Heart right ventricle (tissue), 16 donors: ENCODE measurements around the gene TTC24. TPM values are rescaled to one million over a fixed set of nuclear protein-coding genes. Genes with fewer than 3 reads are reported as not detected.

ENCODE experiments used
- ATAC-seq, 8 donors: fragments of 200-7000 bp; cut with Tn5 transposase; one replicate each; pipeline ENCODE4 v1.9.1; 2020; ENCODE audit warnings: mild to moderate bottlenecking in 8 of 8, moderate library complexity in 8 of 8, moderate number of reproducible peaks in 1 of 8
- DNase-seq, 2 donors: peaks; one replicate each; pipeline ENCODE4 v3.0.0-alpha.2; 2020
- H3K27ac ChIP-seq, 10 donors: fragments of 200-600 bp; sonication (generic) in 2 of 10; one replicate each; pipeline versions ENCODE4 v1.5.0 to v1.8.0; 2020 to 2022; ENCODE audit warnings: mild to moderate bottlenecking in 3 of 10
- H3K27me3 ChIP-seq, 7 donors: fragments of 200-600 bp; one replicate each; pipeline ENCODE4 v1.8.0; 2021 to 2022; ENCODE audit warnings: mild to moderate bottlenecking in 2 of 7
- H3K36me3 ChIP-seq, 9 donors: fragments of 200-600 bp; sonication (generic) in 1 of 9; one replicate each; pipeline versions ENCODE4 v1.5.0 to v1.8.0; 2020 to 2022; ENCODE audit warnings: mild to moderate bottlenecking in 2 of 9
- H3K4me1 ChIP-seq, 9 donors: fragments of 200-600 bp; sonication (generic) in 1 of 9; one replicate each; pipeline versions ENCODE4 v1.5.0 to v1.8.0; 2020 to 2022; ENCODE audit warnings: mild to moderate bottlenecking in 4 of 9
- H3K4me3 ChIP-seq, 10 donors: fragments of 200-600 bp; sonication (generic) in 2 of 10; one replicate each; pipeline versions ENCODE4 v1.5.0 to v1.8.0; 2020 to 2022; ENCODE audit warnings: mild to moderate bottlenecking in 7 of 10, moderate library complexity in 2 of 10
- H3K9me3 ChIP-seq, 11 donors: fragments of 200-600 bp in 10 of 11; sonication (generic) in 2 of 11; one replicate each; pipeline versions ENCODE4 v1.5.0 to v1.8.0; 2013 to 2022; ENCODE audit warnings: mild to moderate bottlenecking in 2 of 11, control low read depth in 1 of 11, moderate library complexity in 1 of 11
- WGBS, 2 donors: extraction: QIAGEN DNeasy Blood & Tissue Kit; methylation state at CpG; one replicate each; pipeline ENCODE4 v1.1.7; 2013; ENCODE audit warnings: inconsistent platforms in 1 of 2; 5-methylcytosine and 5-hydroxymethylcytosine counted together
- intact Hi-C, 10 donors: fragments of 100-400 bp; cut with DNase I; formaldehyde crosslinking; loops; one replicate each; pipeline versions ENCODE4 v1.11.1 to v1.14.2; 2022
- polyA plus RNA-seq, 2 donors: library from polyadenylated mRNA; stranded (reverse); fragments of 200-250 nt; gene quantifications; one replicate each; pipeline ENCODE4 v1.2.3, GENCODE V29; 2013
- total RNA-seq, 10 donors: library from RNA; stranded (reverse); fragmentation: NEBNext Ultra II Directional in 3 of 10; extraction: Animal tissue kit (Norgen Biotek cat#: 25700) in 3 of 10; gene quantifications; one replicate each; pipeline versions ENCODE4 v1.2.1 to v1.2.4, GENCODE V29; 2021 to 2023
- TF ChIP-seq, protein P1 (sequence below), 9 donors: fragments of 200-600 bp; sonication (generic) in 2 of 9; IDR thresholded peaks; one replicate each; pipeline versions ENCODE4 v1.5.0 to v1.8.0; 2021 to 2022; ENCODE audit warnings: antibody characterized with exemption in 9 of 9, mild to moderate bottlenecking in 5 of 9, moderate library complexity in 1 of 9
- donor health status: Arrhythmogenic right ventricular cardiomyopathy.
- donor health status: ischemic (EF 13 %, LVEDD 7.1; RV severe dilation, severe dysfunction).
- donor health status: healthy with polysubstance abuse.
- donor health status: DM: no; HTN: yes; CAD: no.
- donor health status: DM: no; HTN: no; CAD: no.
- donor health status: ischemic (EF 25% LVEDD 6.9; RV normal size, moderate dysfunction).
- donor health status: ischemic (EF 25% LVEDD 5.7; RV mildly dilated, moderate dysfunction).
- donor health status: healthy.
- donor health status: DM: yes; HTN: yes; CAD: no.
- donor health status: Ischemic cardiomyopathy.
- donor health status: ischemic (EF 35%, LVEDD 5.7; RV mildly dilated, moderate dysfunction).
- donor health status: nonischemic (EF 11% LVEDD 7.7; RV severe dilation, severe dysfunction).
- donor health status: DM: yes; HTN: yes; CAD: no.
- donor health status: PGD.
- donor health status: ischemic (EF 29% LVEDD 5.4; RV normal size, mild dysfunction).
- donor health status: nonischemic (EF 23%, LVEDD 6.1; RV moderate dilation, normal function).

TTC24 gene
- total and polyA plus RNA-seq, 12 donors = 0.03 to 0.21 TPM; not detected in 10

DNA sequence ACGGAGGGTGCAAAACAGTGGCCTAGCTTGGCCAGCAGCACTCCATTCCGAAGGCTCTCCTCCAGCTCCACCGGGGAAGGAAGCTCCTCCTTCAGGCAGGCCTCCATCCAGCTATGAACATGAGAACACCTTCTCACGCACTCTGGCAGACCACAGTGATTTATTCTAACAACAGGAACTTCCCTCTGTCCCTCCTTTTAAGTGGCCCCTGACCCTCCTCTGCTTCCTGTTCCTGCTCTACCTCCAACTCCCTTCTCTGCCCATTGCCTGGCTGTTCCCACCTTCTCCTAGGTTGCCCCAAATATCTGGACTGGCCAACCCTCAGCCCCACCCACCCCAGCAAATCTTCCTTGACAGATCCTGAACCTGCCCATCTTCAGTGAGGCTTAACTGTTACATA, 13.1 kb upstream of the TTC24 start:
- Histone ChIP-seq H3K36me3 (peaks cover 0 to 5% (median 0%) of the 10 kb centered on the region in 9 donors), H3K4me3 (no peak overlapping the region), H3K9me3 (no peaks in the 10 kb centered on the region), H3K4me1 (peaks cover 0 to 5% (median 2%) of the 10 kb centered on the region in 9 donors), H3K27me3 (peaks cover 0 to 1% (median 0%) of the 10 kb centered on the region in 7 donors), H3K27ac (no peak overlapping the region)
- intact Hi-C loops = loop anchor here in 1 of 10 donors (5.0 kb wide), 1 partner anchor 39 kb away; no protein-coding TSS in a partner anchor
- WGBS, 2 donors = 82 to 93% methylated on average over 4 of the region's 4 CpGs
- TF ChIP-seq, protein P1, sequence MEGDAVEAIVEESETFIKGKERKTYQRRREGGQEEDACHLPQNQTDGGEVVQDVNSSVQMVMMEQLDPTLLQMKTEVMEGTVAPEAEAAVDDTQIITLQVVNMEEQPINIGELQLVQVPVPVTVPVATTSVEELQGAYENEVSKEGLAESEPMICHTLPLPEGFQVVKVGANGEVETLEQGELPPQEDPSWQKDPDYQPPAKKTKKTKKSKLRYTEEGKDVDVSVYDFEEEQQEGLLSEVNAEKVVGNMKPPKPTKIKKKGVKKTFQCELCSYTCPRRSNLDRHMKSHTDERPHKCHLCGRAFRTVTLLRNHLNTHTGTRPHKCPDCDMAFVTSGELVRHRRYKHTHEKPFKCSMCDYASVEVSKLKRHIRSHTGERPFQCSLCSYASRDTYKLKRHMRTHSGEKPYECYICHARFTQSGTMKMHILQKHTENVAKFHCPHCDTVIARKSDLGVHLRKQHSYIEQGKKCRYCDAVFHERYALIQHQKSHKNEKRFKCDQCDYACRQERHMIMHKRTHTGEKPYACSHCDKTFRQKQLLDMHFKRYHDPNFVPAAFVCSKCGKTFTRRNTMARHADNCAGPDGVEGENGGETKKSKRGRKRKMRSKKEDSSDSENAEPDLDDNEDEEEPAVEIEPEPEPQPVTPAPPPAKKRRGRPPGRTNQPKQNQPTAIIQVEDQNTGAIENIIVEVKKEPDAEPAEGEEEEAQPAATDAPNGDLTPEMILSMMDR (IDR thresholded peaks at IDR 0.05) = no peak
- ATAC-seq = no peak
- DNase-seq = no peak

DNA sequence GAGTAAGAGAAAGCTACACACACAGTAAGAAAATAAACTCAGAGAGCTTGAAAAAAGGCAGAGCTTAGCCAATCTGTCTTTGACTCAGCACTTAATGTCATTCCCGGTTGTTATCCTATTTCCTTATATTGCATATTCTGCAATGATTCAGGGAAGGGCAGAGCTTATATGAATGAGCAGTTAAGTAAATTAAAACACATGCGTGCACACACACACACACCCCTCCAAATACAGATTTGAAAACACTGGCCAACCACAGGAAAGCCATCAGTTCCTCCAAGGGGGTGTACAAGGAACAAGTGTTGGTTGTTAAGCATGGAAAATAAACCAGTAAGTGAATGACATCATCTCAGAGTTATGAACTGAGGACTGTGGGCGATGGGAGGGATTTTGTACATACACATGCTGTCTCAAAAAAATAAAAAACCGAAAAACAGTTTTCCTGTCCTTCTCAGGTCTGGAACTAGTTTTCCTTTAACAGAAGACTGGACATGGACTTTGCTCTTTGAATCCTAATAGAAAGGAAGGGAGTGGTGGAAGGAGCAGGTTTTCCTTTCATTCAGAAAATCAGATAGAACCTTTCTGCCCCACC, 8.2 kb upstream of the TTC24 start:
- peaks cover 0 to 18% (median 13%) of the 10 kb centered on the region in 9 donors for H3K4me1 ChIP-seq
- H3K27ac ChIP-seq = peak overlapping the region in 1 of 10 donors; percentile 31
- ATAC-seq = peak in 3 of 8 donors; percentile 29 to 52 (median 31)
- TF ChIP-seq, protein P1 (IDR thresholded peaks at IDR 0.05) = no peak
- no peaks in the 10 kb centered on the region for H3K36me3 ChIP-seq
- peak overlapping the region in 1 of 10 donors; percentile 62 for H3K4me3 ChIP-seq
- H3K9me3 ChIP-seq = no peaks in the 10 kb centered on the region
- WGBS, 2 donors = 20 to 28% methylated on average over 4 of the region's 4 CpGs
- intact Hi-C loops = no loop called here
- no peak for DNase-seq
- H3K27me3 ChIP-seq = peaks cover 0 to 4% (median 0%) of the 10 kb centered on the region in 7 donors

DNA sequence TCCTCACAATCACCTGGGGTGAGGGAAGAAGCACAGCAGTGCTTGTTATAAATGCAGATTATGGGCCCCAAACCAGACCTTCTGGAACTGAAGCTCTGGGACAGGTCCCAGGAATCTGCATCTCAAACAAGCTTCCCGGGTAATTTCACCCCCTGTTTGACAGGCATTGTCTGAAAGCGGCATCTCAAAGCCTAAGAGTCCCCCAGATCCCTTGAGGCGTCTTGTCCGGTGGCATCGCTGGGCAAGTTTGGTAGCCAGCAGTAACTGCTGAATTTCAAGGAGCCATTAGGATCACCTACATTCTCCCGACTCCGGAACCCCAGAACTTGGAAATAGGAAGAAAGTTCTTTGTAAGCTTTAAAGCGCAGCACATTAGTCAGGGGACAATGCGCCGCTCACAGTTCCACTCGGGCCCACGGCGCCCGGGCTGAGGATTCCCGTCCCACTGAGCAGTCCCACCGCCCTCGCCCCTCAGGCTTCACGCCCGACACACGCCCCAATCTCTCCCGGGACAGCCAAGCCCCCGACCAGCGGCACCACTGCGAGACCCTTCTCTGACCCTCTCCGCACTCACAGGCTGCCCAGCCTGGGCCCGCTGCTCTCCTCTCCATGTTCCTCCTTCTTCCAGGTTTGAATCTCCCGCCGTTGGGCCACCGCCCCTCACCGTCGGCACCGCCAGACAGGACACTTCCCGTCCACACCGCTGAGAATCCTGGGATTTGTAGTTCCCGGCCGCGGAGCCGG, 7.4 kb upstream of the TTC24 start, which contains the start of gene IQGAP3:
IQGAP3 (minus strand) TSS at position 647 of the 744 bp plus-strand sequence; CDS start at position 611, 36 bp downstream.
- peak within 1 kb of the TSS in 1 of 10 donors; percentile 31 for H3K27ac ChIP-seq
- H3K4me1 ChIP-seq = peaks cover 0 to 18% (median 13%) of the 10 kb centered on the region in 9 donors
- no peaks in the 10 kb centered on the region for H3K36me3 ChIP-seq
- H3K27me3 ChIP-seq = peaks cover 0 to 4% (median 0%) of the 10 kb centered on the region in 7 donors
- TF ChIP-seq, protein P1 (IDR thresholded peaks at IDR 0.05) = no peak
- ATAC-seq (peak; percentile 88 to 97 (median 95)), DNase-seq (peak; percentile 81 to 90)
- no peaks in the 10 kb centered on the region for H3K9me3 ChIP-seq
- 1% methylated on average over 38 of the region's 38 CpGs for WGBS, 2 donors
- intact Hi-C loops = no loop called here
- peak within 1 kb of the TSS in 9 of 10 donors; percentile 24 to 62 (median 53) for H3K4me3 ChIP-seq

DNA sequence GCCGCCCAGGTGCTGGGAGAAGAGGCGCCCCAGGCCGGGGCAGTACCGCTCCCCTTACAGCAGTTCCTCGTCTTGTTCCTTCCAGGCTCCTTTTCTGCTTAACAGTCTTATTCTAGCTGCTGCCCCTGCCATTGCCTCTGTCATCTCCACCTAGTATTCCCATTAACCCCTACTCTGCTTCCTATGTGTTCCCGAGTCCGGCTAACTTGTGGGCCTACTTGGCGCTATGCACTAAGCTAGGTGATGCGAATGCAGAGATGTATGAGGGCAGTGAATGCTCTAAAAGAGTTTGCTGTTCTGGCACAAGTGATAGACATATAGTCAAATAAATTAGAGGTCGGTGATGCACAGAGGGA, 6.9 kb upstream of the TTC24 start:
- H3K36me3 ChIP-seq = no peaks in the 10 kb centered on the region
- 32 to 35% methylated on average over 10 of the region's 10 CpGs for WGBS, 2 donors
- intact Hi-C loops = no loop called here
- H3K27me3 ChIP-seq = peaks cover 0 to 4% (median 0%) of the 10 kb centered on the region in 7 donors
- DNase-seq (no peak), ATAC-seq (no peak)
- no peak overlapping the region for H3K27ac ChIP-seq
- no peaks in the 10 kb centered on the region for H3K9me3 ChIP-seq
- H3K4me3 ChIP-seq = peak overlapping the region in 9 of 10 donors; percentile 24 to 62 (median 53)
- peaks cover 0 to 18% (median 13%) of the 10 kb centered on the region in 9 donors for H3K4me1 ChIP-seq
- TF ChIP-seq, protein P1 (IDR thresholded peaks at IDR 0.05) = no peak
